ENCODE results near the gene PIP4K2A. TPM values are rescaled to one million over a fixed set of nuclear protein-coding genes. Genes with fewer than 3 reads are reported as not detected.
A peak's percentile ranks its signal among the peaks of the same experiment; 100 is the strongest.

Gene PIP4K2A
- total and polyA plus RNA-seq, 10 donors = 30.1 to 168 (median 101) TPM

DNA sequence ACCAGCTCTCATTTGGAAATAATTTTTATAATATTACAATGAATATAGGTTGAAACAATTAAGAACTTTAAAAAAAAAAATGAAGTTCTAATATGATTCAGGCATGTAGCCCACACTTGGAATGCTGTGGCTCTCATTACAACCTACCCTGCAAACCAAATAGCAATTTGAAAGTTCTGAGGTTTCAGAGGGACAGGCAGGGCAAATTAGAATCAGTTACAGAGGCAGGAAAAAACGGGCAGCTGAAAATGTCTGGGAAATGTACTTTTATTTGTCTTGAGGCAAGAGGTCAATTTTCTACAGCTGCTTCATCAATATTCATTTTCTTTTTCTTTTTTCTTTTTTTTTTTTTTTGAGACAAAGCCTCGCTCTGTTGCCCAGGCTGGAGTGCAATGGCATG, 95.3 kb downstream of the PIP4K2A start:
- Histone ChIP-seq H3K36me3 (no peaks in the 10 kb centered on the region), H3K4me3 (no peak overlapping the region), H3K4me1 (peaks cover 59 to 100% (median 97%) of the 10 kb centered on the region in 6 donors), H3K27me3 (replicated peaks in 1 of 7) (no peaks in the 10 kb centered on the region), H3K27ac (peak overlapping the region in 5 of 8 donors; percentile 14 to 92 (median 86)), H3K9me3 (no peaks in the 10 kb centered on the region)
- intact Hi-C loops (cut with DNase I; ENCODE audit: low total_unique reads) = no loop called here
- no peak for DNase-seq
- TF ChIP-seq POLR2A (IDR thresholded peaks at IDR 0.05) = no peak
- no peak for TF ChIP-seq POLR2AphosphoS5 (IDR thresholded peaks at IDR 0.05)
- no peak for TF ChIP-seq CTCF (IDR thresholded peaks at IDR 0.05 in 8 of 11, conservative IDR thresholded peaks at IDR 0.05 in 3 of 11)
- 65 to 94% (median 87%) methylated on average over 2 of the region's 2 CpGs for WGBS, 5 donors

DNA sequence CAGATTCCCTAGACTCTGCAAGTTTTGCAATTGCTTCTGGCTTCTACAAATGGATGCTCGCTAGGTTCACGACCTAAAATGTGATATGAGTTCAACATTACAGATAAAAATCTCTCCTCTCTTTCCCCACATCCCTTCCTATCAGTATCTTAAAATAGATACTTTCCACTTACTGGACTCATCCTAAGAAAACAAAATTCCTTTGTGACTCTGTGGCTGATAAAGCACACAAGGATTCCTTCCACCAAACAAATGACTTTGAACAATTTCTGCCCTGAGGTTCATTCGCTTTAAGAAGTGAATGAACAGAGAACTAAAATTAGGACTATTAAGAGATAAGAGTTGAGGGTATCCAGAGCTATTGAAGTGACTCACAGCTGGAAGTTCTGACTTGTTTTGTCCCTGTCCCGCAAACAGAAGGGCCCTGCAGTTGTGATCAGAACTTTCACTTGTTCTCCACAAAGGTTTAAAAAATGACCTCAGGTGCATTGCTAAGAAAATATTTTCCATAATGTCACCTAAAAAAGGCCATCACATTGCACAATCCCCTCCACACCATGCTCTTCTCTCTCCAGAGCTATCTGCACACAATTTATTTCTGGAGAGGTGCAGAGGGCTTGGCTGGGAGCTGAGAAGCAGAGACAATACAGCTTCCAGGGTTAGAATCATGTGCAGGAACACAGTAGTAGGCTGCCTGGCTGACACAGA, 96.1 kb downstream of the PIP4K2A start:
- 62 to 77% (median 74%) methylated on average over 4 of the region's 4 CpGs for WGBS, 5 donors
- H3K27me3 ChIP-seq (replicated peaks in 1 of 7) = no peaks in the 10 kb centered on the region
- H3K4me3 ChIP-seq = no peak overlapping the region
- no peak for DNase-seq
- no peak for TF ChIP-seq POLR2AphosphoS5 (IDR thresholded peaks at IDR 0.05)
- TF ChIP-seq CTCF (IDR thresholded peaks at IDR 0.05 in 8 of 11, conservative IDR thresholded peaks at IDR 0.05 in 3 of 11) = no peak
- no peak for TF ChIP-seq POLR2A (IDR thresholded peaks at IDR 0.05)
- H3K36me3 ChIP-seq = peaks cover 0 to 5% (median 0%) of the 10 kb centered on the region in 6 donors
- intact Hi-C loops (cut with DNase I; ENCODE audit: low total_unique reads) = no loop called here
- H3K9me3 ChIP-seq = no peaks in the 10 kb centered on the region
- H3K4me1 ChIP-seq = peaks cover 54 to 100% (median 97%) of the 10 kb centered on the region in 6 donors
- H3K27ac ChIP-seq = peak overlapping the region in 6 of 8 donors; percentile 14 to 92 (median 85)

DNA sequence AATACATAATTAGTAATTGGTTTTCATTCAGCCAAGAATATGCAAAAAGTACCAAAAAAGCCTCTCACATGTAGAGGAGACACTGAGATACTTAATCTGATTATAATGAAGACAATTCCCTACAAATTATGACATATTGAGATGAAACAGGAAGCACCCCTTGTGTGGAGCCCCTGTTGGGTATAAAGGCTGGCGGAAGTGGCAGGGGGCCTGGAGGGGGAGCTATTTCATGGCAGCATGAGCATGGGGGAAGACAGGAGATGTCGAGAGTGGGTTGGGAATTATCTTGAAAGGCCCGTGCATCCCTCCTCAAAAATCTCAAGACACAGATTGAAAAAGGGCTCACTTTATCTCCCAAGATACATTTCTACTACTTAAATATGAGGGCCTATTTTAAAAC, 96.9 kb downstream of the PIP4K2A start:
- Histone ChIP-seq H3K4me3 (no peak overlapping the region), H3K27ac (peak overlapping the region in 7 of 8 donors; percentile 3 to 92 (median 84)), H3K36me3 (peaks cover 0 to 11% (median 0%) of the 10 kb centered on the region in 6 donors), H3K4me1 (peaks cover 50 to 100% (median 97%) of the 10 kb centered on the region in 6 donors), H3K9me3 (no peaks in the 10 kb centered on the region), H3K27me3 (replicated peaks in 1 of 7) (no peaks in the 10 kb centered on the region)
- WGBS, 5 donors = 56 to 81% (median 69%) methylated on average over 3 of the region's 3 CpGs
- intact Hi-C loops (cut with DNase I; ENCODE audit: low total_unique reads) = no loop called here
- TF ChIP-seq POLR2AphosphoS5 (IDR thresholded peaks at IDR 0.05) (peak in 1 of 3 donors; percentile 7), POLR2A (IDR thresholded peaks at IDR 0.05) (no peak)
- no peak for DNase-seq

DNA sequence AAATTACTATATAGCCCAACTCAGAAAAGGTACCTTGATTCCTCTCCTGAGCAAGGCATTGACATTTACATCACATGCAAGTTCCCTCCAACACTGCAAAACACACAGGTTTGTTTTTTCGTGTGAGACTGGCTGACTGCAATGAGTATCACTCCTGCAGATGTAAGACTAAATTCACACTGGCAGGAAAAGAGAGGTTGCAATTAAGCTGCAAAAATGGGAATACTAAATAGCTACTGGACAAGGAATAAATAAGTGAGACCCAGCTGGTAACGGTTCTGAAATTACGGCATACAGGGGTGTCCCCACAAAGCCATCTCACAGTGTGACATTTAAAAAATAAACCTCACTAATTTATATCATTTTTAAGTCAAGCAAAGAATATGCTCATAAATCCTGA, 97.3 kb downstream of the PIP4K2A start:
- Histone ChIP-seq H3K4me1 (peaks cover 51 to 100% (median 97%) of the 10 kb centered on the region in 6 donors), H3K27ac (peak overlapping the region in 7 of 8 donors; percentile 55 to 92 (median 84)), H3K9me3 (no peaks in the 10 kb centered on the region), H3K27me3 (replicated peaks in 1 of 7) (no peaks in the 10 kb centered on the region), H3K4me3 (no peak overlapping the region), H3K36me3 (peaks cover 0 to 16% (median 0%) of the 10 kb centered on the region in 6 donors)
- no peak for DNase-seq
- 80 to 92% (median 83%) methylated on average over 3 of the region's 3 CpGs for WGBS, 5 donors
- intact Hi-C loops (cut with DNase I; ENCODE audit: low total_unique reads) = no loop called here
- TF ChIP-seq POLR2AphosphoS5 (IDR thresholded peaks at IDR 0.05) = no peak
- no peak for TF ChIP-seq POLR2A (IDR thresholded peaks at IDR 0.05)
- TF ChIP-seq CTCF (IDR thresholded peaks at IDR 0.05 in 8 of 11, conservative IDR thresholded peaks at IDR 0.05 in 3 of 11) = no peak

All from spleen (tissue), 11 donors.